LNCaP clone FGC (cell line): ENCODE data around the gene EPHA4.

Source experiments
- DNase-seq: peaks from one replicate; pipeline ENCODE4 v3.0.0-alpha.2; 2011; ENCODE audit warnings: low read depth
- H3K4me3 ChIP-seq: 2 replicates; pipeline ENCODE4 v1.5.1; 2011; ENCODE audit warnings: mild to moderate bottlenecking, low read depth, low read length, control low read depth
- CTCF ChIP-seq: IDR thresholded peaks from 2 replicates; pipeline ENCODE4 v1.5.1; 2012; ENCODE audit warnings: mild to moderate bottlenecking; ENCODE audit not compliant: control insufficient read depth, insufficient read depth; ENCODE audit errors: extremely low read depth

Gene EPHA4

GRCh38 chr2:221455214-221455613, 116.9 kb downstream of the EPHA4 start:
- DNase-seq, result no peak

GRCh38 chr2:221454459-221455105, 117.5 kb downstream of the EPHA4 start:
- no peak for DNase-seq
- no peak overlapping the region for H3K4me3 ChIP-seq
- TF ChIP-seq CTCF, result no peak

More at GRCh38 chr2:221455214-221455613, 116.9 kb downstream of the EPHA4 start:
- no peak for TF ChIP-seq CTCF
- no peak overlapping the region for H3K4me3 ChIP-seq

- no peak for TF ChIP-seq CTCF
- H3K4me3 ChIP-seq, result no peak overlapping the region
These were observed 120.0 kb downstream of the EPHA4 start for GRCh38 chr2:221451862-221452788.

GRCh38 chr2:221450280-221450679, 121.8 kb downstream of the EPHA4 start:
- no peak overlapping the region for H3K4me3 ChIP-seq
- no peak for DNase-seq
- TF ChIP-seq CTCF, result no peak

More at GRCh38 chr2:221451862-221452788, 120.0 kb downstream of the EPHA4 start:
- DNase-seq, result no peak

- no peak for TF ChIP-seq CTCF
- H3K4me3 ChIP-seq, result no peak overlapping the region
- no peak for DNase-seq
These were observed 122.7 kb downstream of the EPHA4 start for GRCh38 chr2:221449406-221449805.

- DNase-seq, result no peak
- H3K4me3 ChIP-seq, result no peak overlapping the region
- no peak for TF ChIP-seq CTCF
These were observed 123.2 kb downstream of the EPHA4 start for GRCh38 chr2:221448844-221449390.
